ENCODE results near the gene PIK3R6.

- TF ChIP-seq EGR1 (IDR thresholded peaks at IDR 0.05) (no peak), MAX (IDR thresholded peaks at IDR 0.05) (no peak), TAF1 (IDR thresholded peaks at IDR 0.05; ENCODE audit: low read depth) (no peak), NFIC (IDR thresholded peaks at IDR 0.05) (no peak), TEAD4 (IDR thresholded peaks at IDR 0.05) (no peak), FOXM1 (IDR thresholded peaks at IDR 0.05; ENCODE audit: borderline replicate concordance, low read depth) (no peak), YY1 (IDR thresholded peaks at IDR 0.05; ENCODE audit: low read depth) (no peak), REST (IDR thresholded peaks at IDR 0.05; ENCODE audit: low read depth) (no peak), RAD21 (IDR thresholded peaks at IDR 0.05; ENCODE audit: low read depth) (no peak)
Measured at GRCh38 chr17:8913879-8914278, 46.4 kb upstream of the PIK3R6 start.

Data from Ishikawa (cell line).